ENCODE results near the gene GABBR1. TPM values are rescaled to one million over a fixed set of nuclear protein-coding genes. Genes with fewer than 3 reads are reported as not detected.

Gene GABBR1
- total and polyA plus RNA-seq, 2 of the 13 experiments (the other 11 are each of a cell fraction or from before 2014, with no cell fraction given): 0.07 to 0.37 TPM

DNA sequence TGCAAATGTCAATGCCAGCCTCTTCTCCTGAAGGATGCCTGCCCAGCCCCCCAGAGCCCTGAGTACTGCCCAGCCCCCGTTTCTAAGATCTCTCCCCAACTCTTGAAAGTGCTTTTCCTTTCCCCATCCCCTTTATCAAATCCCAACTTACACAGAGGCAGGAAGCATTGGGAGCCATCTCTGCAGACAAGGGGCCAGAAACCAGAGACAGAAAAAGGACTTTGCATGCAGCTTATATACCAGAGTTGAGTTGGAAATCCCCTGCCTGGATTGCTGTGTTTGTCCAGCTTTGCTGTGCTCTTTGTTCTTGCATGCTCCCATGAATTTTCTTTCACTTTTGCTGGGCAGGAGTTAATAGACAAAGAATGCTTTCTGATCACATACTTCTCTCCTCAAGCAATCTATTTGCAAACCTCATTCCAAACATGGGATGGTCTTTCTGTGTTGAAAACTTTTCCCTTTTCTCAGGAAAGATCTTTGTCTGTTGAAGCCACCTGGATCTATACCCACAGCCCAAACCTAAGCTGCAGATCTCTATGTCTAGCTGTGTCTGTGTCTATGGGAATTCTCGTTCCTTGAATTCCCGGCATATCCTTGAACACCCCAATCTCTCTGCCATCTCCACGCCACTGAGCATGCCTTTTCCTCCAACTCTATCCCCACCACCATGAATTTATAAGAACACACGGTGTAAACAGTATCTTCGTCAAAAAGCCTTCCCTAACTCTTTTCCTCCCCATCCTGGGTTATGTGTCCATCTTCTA, 73.3 kb downstream of the GABBR1 start, which contains the start of gene UBD (continued):
- TF ChIP-seq SAFB2 (CRISPR knock-in tag; IDR thresholded peaks at IDR 0.05; ENCODE audit: borderline replicate concordance, low read depth) (no peak), SMYD3 (CRISPR knock-in tag; IDR thresholded peaks at IDR 0.05) (no peak), MEIS1 (CRISPR knock-in tag; IDR thresholded peaks at IDR 0.05; ENCODE audit: borderline replicate concordance) (no peak), HCFC1 (IDR thresholded peaks at IDR 0.05; ENCODE audit: low read depth, low read length) (no peak), ZXDC (CRISPR knock-in tag; IDR thresholded peaks at IDR 0.05) (no peak), RBFOX2 (IDR thresholded peaks at IDR 0.05; ENCODE audit: low read depth, low read length) (peak; percentile 54; the same call in 1 of the 2 replicates), HMG20A (CRISPR knock-in tag; IDR thresholded peaks at IDR 0.05; ENCODE audit: borderline replicate concordance) (peak; percentile 21; the same call in 1 of the 2 replicates), MED1 (CRISPR knock-in tag; IDR thresholded peaks at IDR 0.05) (0 out of 2 replicates have a peak, but pooled peaks have one; percentile 28), ZEB1 (IDR thresholded peaks at IDR 0.05; ENCODE audit: insufficient replicate concordance, low read depth) (no peak), ZNF773 (CRISPR knock-in tag; IDR thresholded peaks at IDR 0.05; ENCODE audit: borderline replicate concordance) (no peak), NR0B2 (CRISPR knock-in tag; IDR thresholded peaks at IDR 0.05) (no peak), ZNF264 (CRISPR knock-in tag; IDR thresholded peaks at IDR 0.05) (no peak), ZNF136 (CRISPR knock-in tag; IDR thresholded peaks at IDR 0.05; ENCODE audit: low read depth) (no peak), ZNF235 (CRISPR knock-in tag; IDR thresholded peaks at IDR 0.05; ENCODE audit: borderline replicate concordance) (no peak), IKZF5 (CRISPR knock-in tag; IDR thresholded peaks at IDR 0.05) (no peak), SMC3 (IDR thresholded peaks at IDR 0.05; ENCODE audit: low read length) (no peak), ZBTB34 (CRISPR knock-in tag; IDR thresholded peaks at IDR 0.05) (no peak), CTCF (CRISPR knock-in tag; IDR thresholded peaks at IDR 0.05) (no peak)
- TF ChIP-seq, protein P1, sequence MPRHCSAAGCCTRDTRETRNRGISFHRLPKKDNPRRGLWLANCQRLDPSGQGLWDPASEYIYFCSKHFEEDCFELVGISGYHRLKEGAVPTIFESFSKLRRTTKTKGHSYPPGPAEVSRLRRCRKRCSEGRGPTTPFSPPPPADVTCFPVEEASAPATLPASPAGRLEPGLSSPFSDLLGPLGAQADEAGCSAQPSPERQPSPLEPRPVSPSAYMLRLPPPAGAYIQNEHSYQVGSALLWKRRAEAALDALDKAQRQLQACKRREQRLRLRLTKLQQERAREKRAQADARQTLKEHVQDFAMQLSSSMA (CRISPR knock-in tag; IDR thresholded peaks at IDR 0.05): no peak
